HuH-7.5 (cell line): Measurements from ENCODE around the gene PHF13.

ENCODE experiments used
- DNase-seq: peaks from one replicate; pipeline ENCODE4 v3.0.0; 2011; ENCODE audit warnings: low spot score

Gene PHF13

DNA sequence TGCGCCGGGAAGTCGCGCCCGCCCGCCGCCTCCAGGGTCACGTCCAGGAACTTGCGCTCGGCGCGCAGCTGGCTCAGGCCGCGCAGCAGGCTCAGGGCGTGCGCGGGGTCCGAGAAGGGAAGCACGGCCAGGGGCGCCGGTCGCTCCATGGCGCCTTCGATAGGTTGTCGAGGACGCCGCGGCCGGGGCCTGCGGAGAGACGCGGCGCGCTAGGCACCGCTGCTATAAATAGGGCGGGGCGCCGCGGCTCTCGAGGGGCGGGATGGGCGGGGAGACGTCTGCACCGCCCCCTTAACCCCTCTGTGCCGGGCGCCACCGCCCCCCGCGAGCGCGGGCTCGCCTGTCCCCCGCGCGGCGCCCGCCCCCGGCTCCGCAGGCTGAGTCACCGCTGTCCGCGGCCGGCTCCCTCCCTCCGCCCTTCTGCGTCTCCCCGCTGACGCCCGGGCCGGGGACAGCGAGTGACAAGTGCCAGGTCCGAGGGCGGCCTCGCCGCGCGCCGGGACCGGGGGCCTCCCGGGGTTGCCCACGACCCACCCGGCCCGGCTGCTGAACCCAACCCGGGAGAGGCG is 10.8 kb upstream of the PHF13 start, which contains the start of gene KLHL21:
Gene KLHL21, minus strand, starts transcription at position 201 of the 569 bp plus-strand sequence. Its CDS starts 52 bp downstream, at position 149.
- DNase-seq = peak; percentile 87

GRCh38 chr1:6603238-6603914 is 10.2 kb upstream of the PHF13 start:
- no peak for DNase-seq

- peak; percentile 79 for DNase-seq
These were observed 9.5 kb upstream of the PHF13 start for GRCh38 chr1:6603915-6604558.

GRCh38 chr1:6612641-6613360 is 730 bp upstream of the PHF13 start:
- peak; percentile 72 for DNase-seq

- DNase-seq = peak; percentile 73
These were observed 743 bp downstream of the PHF13 start for GRCh38 chr1:6614019-6614928.

GRCh38 chr1:6614929-6615785 is 1.6 kb downstream of the PHF13 start:
- DNase-seq = no peak

DNA sequence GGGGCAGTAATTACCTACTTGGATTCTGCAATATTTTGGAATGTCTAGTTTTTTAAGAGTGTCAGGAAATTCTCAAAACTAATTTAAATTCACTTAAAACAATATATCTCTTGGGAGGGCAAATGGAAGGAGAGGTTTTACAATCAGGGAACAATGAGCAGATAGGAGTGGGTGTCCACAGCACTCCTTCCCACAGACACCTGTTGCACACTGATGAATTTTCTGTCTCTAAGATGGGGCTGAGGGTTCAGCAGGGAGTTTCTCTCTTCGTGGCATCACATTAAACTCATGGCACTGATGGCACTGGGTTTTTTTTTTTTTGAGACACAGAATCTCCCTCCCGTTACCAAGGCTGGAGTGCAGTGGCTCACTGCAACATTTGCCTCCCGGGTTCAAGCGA is 5.5 kb downstream of the PHF13 start:
- no peak for DNase-seq

- DNase-seq = no peak
These were observed 8.2 kb downstream of the PHF13 start for GRCh38 chr1:6621429-6622391.

GRCh38 chr1:6622396-6623152 is 9.0 kb downstream of the PHF13 start:
- DNase-seq = no peak

DNA sequence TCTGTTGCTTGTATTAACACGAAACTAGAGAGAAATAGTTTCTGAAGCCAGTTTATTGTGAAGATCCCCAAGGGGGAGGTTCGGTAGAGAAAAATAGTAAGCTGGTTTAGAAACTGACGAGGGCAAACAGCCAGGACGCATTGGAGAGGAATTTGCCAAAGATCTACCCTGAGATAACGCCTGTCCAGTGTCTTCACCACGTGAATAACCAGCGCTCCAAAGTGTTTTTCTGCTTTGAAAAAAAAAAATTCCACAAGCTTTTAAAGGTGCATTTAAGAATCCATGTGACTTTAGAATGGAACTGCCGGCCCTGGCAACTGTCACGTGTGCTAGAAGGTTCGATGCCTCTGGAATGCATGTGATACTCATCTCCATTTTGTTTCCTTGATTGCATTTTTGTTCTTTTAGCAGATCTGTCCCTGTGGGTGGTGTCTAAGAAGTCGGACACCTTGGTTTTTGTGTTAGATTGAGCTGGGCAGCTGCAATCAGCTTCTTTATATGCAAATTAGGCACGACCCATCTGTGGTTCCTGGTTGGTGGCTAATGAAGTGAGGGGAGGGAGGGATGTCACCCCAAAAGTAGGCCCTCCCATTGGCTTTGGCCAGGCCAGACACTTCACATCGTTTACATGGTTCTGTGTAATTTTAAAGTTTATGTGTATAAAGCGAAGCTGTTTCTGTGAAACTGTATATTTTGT is 9.9 kb downstream of the PHF13 start:
- no peak for DNase-seq

GRCh38 chr1:6624710-6625583 is 11.4 kb downstream of the PHF13 start, which contains the start of gene THAP3:
Gene THAP3 (plus strand): TSS chr1:6624868. CDS start chr1:6625219, 351 bp downstream.
- DNase-seq = peak; percentile 87

- no peak for DNase-seq
These were observed 12.1 kb downstream of the PHF13 start for GRCh38 chr1:6625584-6626149.

DNA sequence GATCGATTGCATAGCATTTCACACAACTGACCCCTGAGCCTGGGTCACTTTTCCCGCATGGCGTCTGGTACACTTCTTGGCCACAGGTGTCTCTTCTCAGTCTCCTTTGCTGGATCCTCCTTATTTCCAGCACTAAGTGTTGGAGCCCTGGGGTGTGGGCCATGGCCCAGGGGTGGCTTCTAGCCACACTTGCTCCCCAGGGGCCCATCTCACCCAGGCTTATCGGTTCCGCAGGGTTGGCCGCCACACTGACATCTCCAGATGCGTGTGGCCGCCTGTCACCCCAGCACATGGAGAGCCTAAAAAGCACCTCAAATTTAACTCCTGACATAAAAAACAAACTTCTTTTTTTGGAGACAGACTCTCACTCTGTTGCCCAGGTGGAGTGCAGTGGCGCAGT is 13.5 kb downstream of the PHF13 start:
- no peak for DNase-seq

DNA sequence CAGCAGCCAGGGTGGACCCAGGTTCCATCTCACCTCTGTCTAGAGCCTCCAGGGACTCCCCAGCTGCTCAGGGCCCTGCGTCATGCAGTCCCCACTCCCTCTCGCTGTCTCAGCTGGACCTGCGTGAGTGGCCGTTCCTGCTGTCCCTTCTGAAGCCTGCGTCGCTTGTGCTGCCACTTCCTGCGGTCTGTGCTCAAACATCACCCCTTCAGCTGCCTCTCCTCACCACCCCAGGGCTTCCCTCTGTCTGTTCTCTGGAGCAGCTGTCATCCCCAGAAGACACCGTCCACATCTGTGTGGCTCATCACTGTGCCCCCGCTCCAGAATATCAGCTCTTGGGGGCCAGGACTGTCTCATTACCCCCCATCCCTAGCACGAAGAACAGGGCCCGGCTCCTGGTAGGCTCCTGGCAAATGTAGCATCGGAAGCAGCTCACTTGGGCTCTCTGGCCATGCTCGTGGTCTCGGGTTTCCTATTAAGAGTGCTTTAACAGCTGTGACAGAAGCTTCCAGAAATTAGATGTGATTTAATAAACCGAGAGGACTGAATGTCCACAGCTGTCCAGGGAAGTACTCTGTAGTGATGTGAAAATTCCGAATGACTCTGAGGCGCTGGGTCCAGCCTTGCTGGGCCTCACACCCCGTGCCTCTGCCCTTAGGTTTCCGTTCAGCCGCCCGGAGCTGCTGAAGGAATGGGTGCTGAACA is 14.5 kb downstream of the PHF13 start:
- DNase-seq = no peak

DNA sequence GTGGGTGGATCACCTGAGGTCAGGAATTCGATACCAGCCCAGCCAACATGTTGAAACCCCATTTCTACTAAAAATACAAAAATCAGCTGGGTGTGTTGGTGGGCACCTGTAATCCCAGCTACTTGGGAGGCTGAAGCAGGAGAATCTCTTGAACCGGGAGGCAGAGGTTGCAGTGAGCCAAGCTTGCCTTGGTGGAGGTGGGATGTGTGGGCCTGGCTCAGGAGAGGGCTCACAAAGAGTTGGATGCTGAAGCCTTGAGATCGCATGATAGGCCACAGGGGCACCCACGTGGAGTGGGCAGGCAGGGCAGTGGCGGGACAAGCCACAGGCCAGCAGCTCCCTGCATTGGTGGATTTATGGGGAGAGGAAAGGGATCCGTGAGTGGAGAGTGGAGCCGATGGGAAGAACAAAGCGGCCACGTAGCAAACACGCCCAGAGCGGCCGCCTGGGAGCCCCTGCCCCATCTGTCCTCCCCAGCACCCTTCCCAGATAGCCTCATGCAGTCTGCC is 15.5 kb downstream of the PHF13 start:
- DNase-seq = no peak

DNA sequence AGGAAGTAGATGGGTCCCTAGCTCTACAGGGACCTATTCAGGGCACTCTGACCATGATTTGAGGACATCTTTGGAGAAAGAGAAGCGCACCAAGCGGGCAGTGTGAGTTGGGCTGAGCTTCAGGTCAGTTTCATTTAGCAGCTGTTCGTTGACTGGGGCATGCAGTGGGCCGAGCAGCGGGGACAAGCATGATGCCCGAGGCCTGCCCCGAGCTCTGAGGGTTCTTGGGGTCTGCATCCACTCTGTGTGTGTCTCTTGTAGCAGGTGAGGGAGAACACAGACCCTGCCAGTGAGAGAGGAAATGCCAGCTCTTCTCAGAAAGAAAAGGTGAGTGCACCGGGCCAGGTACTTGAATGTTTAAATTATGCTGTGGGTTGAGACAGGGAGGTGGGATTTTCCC is 16.5 kb downstream of the PHF13 start:
- DNase-seq = no peak
